ENCODE measurements around the gene MPND.
A peak's percentile ranks its signal among the peaks of the same experiment; 100 is the strongest.

Gene MPND

GRCh38 chr19:4391701-4392483 lies 48.5 kb downstream of the MPND start:
- FAIRE-seq = no peak
- no peak for DNase-seq (ENCODE audit: extremely low spot score, insufficient read length, low read depth)

DNA sequence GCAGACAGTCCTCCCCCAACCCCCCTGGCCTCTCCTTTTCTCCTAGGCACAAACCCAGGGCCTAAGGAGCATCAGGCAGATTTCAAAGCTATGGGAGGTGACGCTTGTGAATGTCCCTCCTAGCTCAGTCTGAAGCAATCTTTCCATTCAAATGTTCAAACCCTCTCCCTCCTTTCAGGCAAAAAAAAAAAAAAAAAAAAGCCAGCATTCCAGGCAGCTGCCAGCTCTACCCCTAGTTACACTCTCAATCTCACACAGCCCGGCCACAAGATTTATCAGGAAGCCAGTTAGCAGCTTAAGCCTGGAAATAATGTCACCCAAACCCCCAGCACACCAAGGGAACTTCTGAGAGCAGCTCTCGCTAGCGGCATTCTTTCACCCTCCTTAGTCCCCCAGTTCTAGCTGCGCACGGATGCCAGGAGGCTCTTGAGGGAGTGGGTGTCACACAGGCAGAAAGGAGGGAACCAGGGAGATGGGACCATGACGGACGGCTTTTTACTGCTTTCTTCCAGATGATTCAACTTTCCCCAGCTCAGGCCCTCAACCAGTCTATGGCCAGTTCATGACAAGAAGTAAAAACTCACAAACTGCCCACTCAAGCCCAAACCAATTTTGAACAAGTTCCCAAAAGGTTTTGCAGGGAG lies 50.7 kb downstream of the MPND start:
- FAIRE-seq (no peak), DNase-seq (ENCODE audit: extremely low spot score, insufficient read length, low read depth) (no peak)

DNA sequence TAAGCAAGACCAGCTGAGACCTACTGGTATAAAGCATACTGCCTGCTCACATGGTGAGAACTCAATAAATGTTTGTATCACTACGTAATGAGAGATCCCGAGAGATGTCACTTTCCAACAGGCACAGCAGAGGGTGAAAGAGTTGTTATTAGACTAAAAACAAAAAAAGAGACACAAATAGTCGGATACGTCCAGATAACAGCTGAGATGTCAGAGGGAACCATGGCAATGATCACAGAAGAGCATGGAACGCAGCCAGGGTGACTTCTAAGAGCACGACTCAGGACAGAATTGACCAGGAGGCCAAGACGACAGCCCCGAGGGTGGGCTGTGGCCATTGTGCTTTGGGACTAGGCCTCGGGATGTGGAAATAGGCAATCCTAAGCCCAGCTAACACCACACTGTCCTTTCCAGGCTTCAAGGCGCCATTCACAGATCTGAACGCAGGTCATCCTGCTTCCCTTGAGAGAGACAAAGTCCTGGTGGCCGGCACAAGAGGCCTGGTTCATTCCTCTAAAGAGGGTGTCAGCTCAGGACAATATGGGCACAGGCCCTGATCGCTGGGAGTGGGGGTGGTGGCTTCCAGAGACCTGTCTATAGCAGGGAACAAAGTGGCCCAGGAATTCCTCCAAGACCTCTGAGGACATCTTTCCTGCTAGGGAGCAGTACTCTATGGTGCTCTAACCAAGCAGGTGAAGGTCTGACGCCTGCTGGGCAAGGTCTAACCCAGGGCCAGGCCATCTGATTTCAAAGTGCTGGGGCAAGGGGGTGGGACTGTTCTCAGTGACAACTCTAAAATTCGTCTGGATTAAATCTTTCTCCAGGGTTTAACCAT lies 53.8 kb downstream of the MPND start:
- FAIRE-seq (no peak), DNase-seq (ENCODE audit: extremely low spot score, insufficient read length, low read depth) (no peak)

DNA sequence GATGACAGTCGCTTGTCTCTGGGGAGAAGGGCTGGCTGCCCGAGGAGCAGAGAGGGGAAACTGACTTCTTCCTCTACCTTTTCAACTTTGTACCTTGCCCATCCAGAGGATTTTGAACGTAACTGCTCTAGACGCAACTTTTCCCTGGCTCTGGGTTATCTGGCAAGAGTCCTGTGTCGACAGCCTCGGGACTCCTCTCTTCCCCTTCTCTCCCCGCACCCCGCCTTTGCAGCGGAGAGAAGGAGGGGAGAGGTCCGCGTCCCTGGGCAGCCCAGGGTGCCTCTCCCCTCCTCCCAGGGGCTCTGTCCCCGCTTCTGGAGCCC lies 56.4 kb downstream of the MPND start:
- FAIRE-seq (peak; percentile 49), DNase-seq (ENCODE audit: extremely low spot score, insufficient read length, low read depth) (no peak)

GRCh38 chr19:4400135-4400936 lies 57.0 kb downstream of the MPND start, which contains the start of gene SH3GL1:
SH3GL1 (minus strand) TSS chr19:4400547; CDS start chr19:4400368, 179 bp downstream.
- DNase-seq (ENCODE audit: extremely low spot score, insufficient read length, low read depth) (peak; percentile 75), FAIRE-seq (peak; percentile 86)

GRCh38 chr19:4401769-4402170 lies 58.4 kb downstream of the MPND start:
- FAIRE-seq (no peak), DNase-seq (ENCODE audit: extremely low spot score, insufficient read length, low read depth) (no peak)

GRCh38 chr19:4402171-4403004 lies 59.0 kb downstream of the MPND start, which contains the start of gene CHAF1A:
CHAF1A (plus strand) TSS chr19:4402640; CDS start chr19:4402763, 123 bp downstream.
- DNase-seq (ENCODE audit: extremely low spot score, insufficient read length, low read depth) (peak; percentile 99), FAIRE-seq (peak; percentile 100)

DNA sequence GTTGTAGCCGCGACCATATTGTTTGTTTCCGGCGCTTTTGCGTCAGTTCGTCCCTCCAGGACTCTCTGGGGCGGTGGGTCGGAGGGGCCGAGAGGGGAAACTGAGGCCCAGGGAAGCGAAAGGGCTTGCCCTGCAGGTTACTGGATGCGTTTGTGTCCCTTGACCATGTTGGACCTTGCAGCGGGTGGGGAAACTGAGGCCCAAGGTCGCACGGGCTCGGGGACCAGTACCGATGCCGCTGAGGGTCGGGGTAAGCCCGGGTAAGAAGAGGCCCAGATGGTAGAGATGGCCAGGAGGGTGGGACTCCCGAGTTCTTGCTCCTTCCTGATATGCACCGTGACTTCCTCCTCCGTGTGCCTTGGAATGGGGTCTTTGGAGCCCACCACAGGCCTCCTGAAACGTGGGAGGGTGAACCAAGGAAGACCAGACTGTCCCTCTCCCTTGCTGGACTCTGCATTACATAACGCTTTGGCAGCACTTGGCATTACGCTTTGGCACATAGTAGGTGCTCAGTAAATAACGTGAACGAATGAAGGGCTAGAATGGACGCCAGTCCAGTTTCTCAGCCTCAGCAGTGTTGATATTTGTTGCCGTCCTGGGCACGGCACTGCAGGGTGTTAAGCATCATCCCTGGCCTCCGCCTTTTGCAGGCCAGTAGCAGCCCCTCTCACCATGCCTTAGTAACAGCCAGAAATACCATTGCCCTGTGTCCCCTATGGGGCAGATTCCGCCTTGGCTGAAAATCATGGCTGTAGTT lies 59.8 kb downstream of the MPND start:
- no peak for FAIRE-seq
- no peak for DNase-seq (ENCODE audit: extremely low spot score, insufficient read length, low read depth)

GRCh38 chr19:4405977-4406376 lies 62.6 kb downstream of the MPND start:
- FAIRE-seq (no peak), DNase-seq (ENCODE audit: extremely low spot score, insufficient read length, low read depth) (no peak)

GRCh38 chr19:4406626-4407025 lies 63.3 kb downstream of the MPND start:
- no peak for FAIRE-seq
- no peak for DNase-seq (ENCODE audit: extremely low spot score, insufficient read length, low read depth)

- DNase-seq (ENCODE audit: extremely low spot score, insufficient read length, low read depth) = no peak
- no peak for FAIRE-seq
Observed at GRCh38 chr19:4409123-4409933, 66.0 kb downstream of the MPND start.
